ENCODE results near the gene SPIRE2. TPM values are rescaled to one million over a fixed set of nuclear protein-coding genes. Genes with fewer than 3 reads are reported as not detected.

The SPIRE2 gene
- total and polyA plus RNA-seq, 2 of the 13 experiments (the other 11 are each of a cell fraction or from before 2014, with no cell fraction given), result 13.3 to 37.5 TPM

GRCh38 chr16:89829630-89830437 lies 1.6 kb downstream of the SPIRE2 start (continued):
- TF ChIP-seq ARID5B (CRISPR knock-in tag; IDR thresholded peaks at IDR 0.05) (peak; percentile 70), GATAD2A (CRISPR knock-in tag; IDR thresholded peaks at IDR 0.05) (peak; percentile 89), IKZF5 (CRISPR knock-in tag; IDR thresholded peaks at IDR 0.05) (peak; percentile 89), HNF4G (IDR thresholded peaks at IDR 0.05; ENCODE audit: borderline replicate concordance, low read depth, low read length) (peak; percentile 75; the same call in 1 of the 2 replicates), HNF4G (CRISPR knock-in tag; IDR thresholded peaks at IDR 0.05; ENCODE audit: borderline replicate concordance, low read depth) (peak; percentile 75; the same call in 1 of the 2 replicates), POLR2AphosphoS5 (IDR thresholded peaks at IDR 0.05; ENCODE audit: low read depth, low read length) (peak; percentile 48), ZNF784 (CRISPR knock-in tag; IDR thresholded peaks at IDR 0.05; ENCODE audit: borderline replicate concordance) (peak; percentile 44; the same call in 1 of the 2 replicates), NBN (conservative IDR thresholded peaks at IDR 0.05) (no peak), EHMT2 (IDR thresholded peaks at IDR 0.05; ENCODE audit: borderline replicate concordance, low read depth, low read length) (no peak), XBP1 (CRISPR knock-in tag; IDR thresholded peaks at IDR 0.05) (no peak), HOXA3 (CRISPR knock-in tag; IDR thresholded peaks at IDR 0.05) (peak; percentile 62), HNF4A (CRISPR knock-in tag; IDR thresholded peaks at IDR 0.05) (peak; percentile 94), NCOR1 (IDR thresholded peaks at IDR 0.05; ENCODE audit: borderline replicate concordance, low read length) (no peak), ZNF550 (CRISPR knock-in tag; IDR thresholded peaks at IDR 0.05; ENCODE audit: borderline replicate concordance) (0 out of 2 replicates have a peak, but pooled peaks have one; percentile 12), RFXANK (CRISPR knock-in tag; IDR thresholded peaks at IDR 0.05) (no peak), ZNF225 (CRISPR knock-in tag; IDR thresholded peaks at IDR 0.05) (peak; percentile 54; the same call in 1 of the 2 replicates), ETV5 (CRISPR knock-in tag; IDR thresholded peaks at IDR 0.05; ENCODE audit: borderline replicate concordance) (peak; percentile 79; the same call in 1 of the 2 replicates), HMG20B (CRISPR knock-in tag; conservative IDR thresholded peaks at IDR 0.05) (no peak)
- TF ChIP-seq, protein P1, sequence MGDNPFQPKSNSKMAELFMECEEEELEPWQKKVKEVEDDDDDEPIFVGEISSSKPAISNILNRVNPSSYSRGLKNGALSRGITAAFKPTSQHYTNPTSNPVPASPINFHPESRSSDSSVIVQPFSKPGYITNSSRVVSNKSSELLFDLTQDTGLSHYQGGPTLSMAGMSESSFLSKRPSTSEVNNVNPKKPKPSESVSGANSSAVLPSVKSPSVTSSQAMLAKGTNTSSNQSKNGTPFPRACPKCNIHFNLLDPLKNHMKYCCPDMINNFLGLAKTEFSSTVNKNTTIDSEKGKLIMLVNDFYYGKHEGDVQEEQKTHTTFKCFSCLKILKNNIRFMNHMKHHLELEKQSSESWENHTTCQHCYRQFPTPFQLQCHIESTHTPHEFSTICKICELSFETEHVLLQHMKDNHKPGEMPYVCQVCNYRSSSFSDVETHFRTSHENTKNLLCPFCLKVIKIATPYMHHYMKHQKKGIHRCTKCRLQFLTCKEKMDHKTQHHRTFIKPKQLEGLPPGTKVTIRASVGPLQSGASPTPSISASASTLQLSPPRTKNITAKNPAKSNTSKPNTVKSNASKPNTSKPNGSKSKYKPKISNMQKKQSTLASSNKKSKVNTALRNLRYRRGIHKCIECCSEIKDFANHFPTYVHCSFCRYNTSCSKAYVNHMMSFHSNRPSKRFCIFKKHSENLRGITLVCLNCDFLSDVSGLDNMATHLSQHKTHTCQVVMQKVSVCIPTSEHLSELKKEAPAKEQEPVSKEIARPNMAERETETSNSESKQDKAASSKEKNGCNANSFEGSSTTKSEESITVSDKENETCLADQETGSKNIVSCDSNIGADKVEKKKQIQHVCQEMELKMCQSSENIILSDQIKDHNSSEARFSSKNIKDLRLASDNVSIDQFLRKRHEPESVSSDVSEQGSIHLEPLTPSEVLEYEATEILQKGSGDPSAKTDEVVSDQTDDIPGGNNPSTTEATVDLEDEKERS (CRISPR knock-in tag; IDR thresholded peaks at IDR 0.05), result 0 out of 2 replicates have a peak, but pooled peaks have one; percentile 40
- TF ChIP-seq, protein P2, sequence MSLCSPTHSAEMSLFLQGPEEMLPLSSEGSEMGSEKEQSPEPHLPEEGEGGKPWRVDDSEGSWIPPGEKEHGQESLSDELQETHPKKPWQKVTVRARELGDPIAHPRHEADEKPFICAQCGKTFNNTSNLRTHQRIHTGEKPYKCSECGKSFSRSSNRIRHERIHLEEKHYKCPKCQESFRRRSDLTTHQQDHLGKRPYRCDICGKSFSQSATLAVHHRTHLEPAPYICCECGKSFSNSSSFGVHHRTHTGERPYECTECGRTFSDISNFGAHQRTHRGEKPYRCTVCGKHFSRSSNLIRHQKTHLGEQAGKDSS (CRISPR knock-in tag; IDR thresholded peaks at IDR 0.05; ENCODE audit: borderline replicate concordance, low read depth), result 0 out of 2 replicates have a peak, but pooled peaks have one; percentile 9

Data from HepG2 (cell line).